GM21786 (cell line): ENCODE data around the gene LRRK1.

Source experiments
- ATAC-seq: cut with Tn5 transposase; IDR thresholded peaks from one replicate; pipeline ENCODE4 v1.9.1; 2021; ENCODE audit not compliant: unreplicated experiment

The LRRK1 gene

GRCh38 chr15:100931143-100931890 is 12.2 kb downstream of the LRRK1 start:
- ATAC-seq: peak; percentile 37

- ATAC-seq: no peak
Observed at GRCh38 chr15:100932676-100933348, 13.7 kb downstream of the LRRK1 start.

- ATAC-seq: no peak
Observed at GRCh38 chr15:100934166-100934565, 15.0 kb downstream of the LRRK1 start.

GRCh38 chr15:100934726-100935125 is 15.6 kb downstream of the LRRK1 start:
- ATAC-seq: no peak

GRCh38 chr15:100937171-100937570 is 18.0 kb downstream of the LRRK1 start:
- ATAC-seq: no peak

- ATAC-seq: no peak
Observed at GRCh38 chr15:100939791-100940190, 20.6 kb downstream of the LRRK1 start.

GRCh38 chr15:100940767-100941379 is 21.7 kb downstream of the LRRK1 start:
- peak; percentile 80 for ATAC-seq

GRCh38 chr15:100941536-100941935 is 22.4 kb downstream of the LRRK1 start:
- ATAC-seq: peak; percentile 46

GRCh38 chr15:100942656-100943425 is 23.7 kb downstream of the LRRK1 start:
- no peak for ATAC-seq

- ATAC-seq: peak; percentile 30
Observed at GRCh38 chr15:100944244-100944895, 25.2 kb downstream of the LRRK1 start.

- no peak for ATAC-seq
Observed at GRCh38 chr15:100944986-100945385, 25.8 kb downstream of the LRRK1 start.

- ATAC-seq: no peak
Observed at GRCh38 chr15:100947760-100948429, 28.7 kb downstream of the LRRK1 start.

- no peak for ATAC-seq
Observed at GRCh38 chr15:100948430-100948762, 29.2 kb downstream of the LRRK1 start.

GRCh38 chr15:100949691-100950090 is 30.5 kb downstream of the LRRK1 start:
- no peak for ATAC-seq

GRCh38 chr15:100951965-100952364 is 32.8 kb downstream of the LRRK1 start:
- ATAC-seq: no peak

GRCh38 chr15:100952566-100952965 is 33.4 kb downstream of the LRRK1 start:
- ATAC-seq: no peak

GRCh38 chr15:100958326-100959065 is 39.3 kb downstream of the LRRK1 start:
- no peak for ATAC-seq

GRCh38 chr15:100959066-100960050 is 40.2 kb downstream of the LRRK1 start:
- ATAC-seq: no peak

GRCh38 chr15:100966997-100967396 is 47.8 kb downstream of the LRRK1 start:
- peak; percentile 81 for ATAC-seq
